H9 (cell line): ENCODE data around the gene SPEM3. TPM values are rescaled to one million over a fixed set of nuclear protein-coding genes. Genes with fewer than 3 reads are reported as not detected.

Experiments
- DNase-seq: peaks from one replicate; pipeline ENCODE4 v3.0.0-alpha.2; 2017
- H2AFZ ChIP-seq: one replicate; pipeline ENCODE4 v1.6.1; 2013; ENCODE audit warnings: mild to moderate bottlenecking, low read length, control low read depth, moderate library complexity
- H2AK5ac ChIP-seq: 2 replicates; pipeline ENCODE4 v1.6.1; 2013; ENCODE audit warnings: low read length, control low read depth, mixed read lengths; ENCODE audit not compliant: insufficient read length
- H2BK120ac ChIP-seq: one replicate; pipeline ENCODE4 v1.6.1; 2013; ENCODE audit warnings: low read depth, mild to moderate bottlenecking, low read length, control low read depth, inconsistent platforms; ENCODE audit not compliant: poor library complexity, severe bottlenecking
- H2BK12ac ChIP-seq: 2 replicates; pipeline ENCODE4 v1.6.1; 2013; ENCODE audit warnings: low read length, control low read depth, mixed read lengths, low read depth; ENCODE audit not compliant: insufficient read length
- H2BK15ac ChIP-seq: 2 replicates; pipeline ENCODE4 v1.6.1; 2013; ENCODE audit warnings: low read depth, low read length, control low read depth
- H2BK20ac ChIP-seq: one replicate; pipeline ENCODE4 v1.6.1; 2013; ENCODE audit warnings: low read depth, mild to moderate bottlenecking, low read length, control low read depth, inconsistent platforms; ENCODE audit not compliant: poor library complexity, severe bottlenecking
- H2BK5ac ChIP-seq: 2 replicates; pipeline ENCODE4 v1.6.1; 2013; ENCODE audit warnings: low read length, control low read depth, mixed read lengths; ENCODE audit not compliant: insufficient read length
- H3K14ac ChIP-seq: 2 replicates; pipeline ENCODE4 v1.6.1; 2013; ENCODE audit warnings: low read length, control low read depth; ENCODE audit not compliant: insufficient read depth
- H3K18ac ChIP-seq: 2 replicates; pipeline ENCODE4 v1.6.1; 2013; ENCODE audit warnings: low read depth, mild to moderate bottlenecking, mixed read lengths, low read length, control low read depth; ENCODE audit not compliant: insufficient read length
- H3K23ac ChIP-seq: 2 replicates; pipeline ENCODE4 v1.6.1; 2013; ENCODE audit warnings: low read length, control low read depth, mixed read lengths, low read depth; ENCODE audit not compliant: insufficient read length
- H3K23me2 ChIP-seq: 2 replicates; pipeline ENCODE4 v1.6.1; 2013; ENCODE audit warnings: low read depth, mild to moderate bottlenecking, mixed read lengths, low read length, control low read depth; ENCODE audit not compliant: insufficient read length, poor library complexity, severe bottlenecking
- H3K27ac ChIP-seq: 2 replicates; pipeline ENCODE4 v1.5.1; 2013; ENCODE audit warnings: low read length, control low read depth, mixed read lengths, low read depth; ENCODE audit not compliant: insufficient read length
- H3K27me3 ChIP-seq: 2 replicates; pipeline ENCODE4 v1.6.1; 2013; ENCODE audit warnings: low read length, control low read depth, inconsistent platforms; ENCODE audit not compliant: insufficient read depth
- H3K4ac ChIP-seq: 2 replicates; pipeline ENCODE4 v1.6.1; 2013; ENCODE audit warnings: low read depth, mild to moderate bottlenecking, control low read depth, inconsistent platforms, low read length, moderate library complexity
- H3K4me1 ChIP-seq: 2 replicates; pipeline ENCODE4 v1.6.1; 2013; ENCODE audit warnings: low read length, control low read depth, inconsistent platforms; ENCODE audit not compliant: insufficient read depth
- H3K4me2 ChIP-seq: 2 replicates; pipeline ENCODE4 v1.6.1; 2013; ENCODE audit warnings: low read length, control low read depth, mixed read lengths; ENCODE audit not compliant: insufficient read length, insufficient read depth
- H3K56ac ChIP-seq: 2 replicates; pipeline ENCODE4 v1.6.1; 2013; ENCODE audit warnings: low read depth, mild to moderate bottlenecking, mixed read lengths, low read length, control low read depth; ENCODE audit not compliant: insufficient read length
- H3K79me1 ChIP-seq: 2 replicates; pipeline ENCODE4 v1.6.1; 2013; ENCODE audit warnings: low read depth, mild to moderate bottlenecking, moderate library complexity, low read length, control low read depth, inconsistent platforms; ENCODE audit not compliant: insufficient read depth, poor library complexity, severe bottlenecking
- H3K79me2 ChIP-seq: 2 replicates; pipeline ENCODE4 v1.6.1; 2013; ENCODE audit warnings: low read length, control low read depth, inconsistent platforms; ENCODE audit not compliant: insufficient read depth
- H3K9ac ChIP-seq: 2 replicates; pipeline ENCODE4 v1.6.1; 2013; ENCODE audit warnings: low read length, control low read depth, mixed read lengths; ENCODE audit not compliant: insufficient read length; ENCODE audit errors: extremely low read depth
- H3K9me3 ChIP-seq: one replicate; pipeline ENCODE4 v1.6.1; 2013; ENCODE audit warnings: low read depth, low read length, inconsistent platforms; ENCODE audit not compliant: control insufficient read depth
- H3T11ph ChIP-seq: one replicate; pipeline ENCODE4 v1.6.1; 2013; ENCODE audit warnings: mild to moderate bottlenecking, low read length, control low read depth, inconsistent platforms
- H4K20me1 ChIP-seq: one replicate; pipeline ENCODE4 v1.6.1; 2013; ENCODE audit not compliant: control insufficient read depth, insufficient read length, insufficient read depth
- H4K5ac ChIP-seq: 2 replicates; pipeline ENCODE4 v1.6.1; 2013; ENCODE audit warnings: low read depth, mild to moderate bottlenecking, mixed read lengths, low read length, control low read depth; ENCODE audit not compliant: insufficient read length
- H4K8ac ChIP-seq: replicated peaks from 2 replicates; pipeline ENCODE4 v1.6.1; 2013; ENCODE audit warnings: low read length, control low read depth, mixed read lengths, low read depth; ENCODE audit not compliant: insufficient read length
- H4K91ac ChIP-seq: 2 replicates; pipeline ENCODE4 v1.6.1; 2013; ENCODE audit warnings: low read depth, mild to moderate bottlenecking, moderate library complexity, mixed read lengths, low read length, control low read depth; ENCODE audit not compliant: insufficient read length
- H3K27ac Mint-ChIP-seq, 3 experiments: 2 replicates in 2 of 3; 3 replicates in 1 of 3; pipeline ENCODE4 v1.8.0; 2020 to 2021; ENCODE audit warnings: mixed read lengths in 3 of 3, mild to moderate bottlenecking in 1 of 3, moderate library complexity in 1 of 3
- H3K27me3 Mint-ChIP-seq: 2 replicates; pipeline ENCODE4 v1.8.0; 2021; ENCODE audit warnings: low read depth, mild to moderate bottlenecking, moderate library complexity, mixed read lengths
- H3K36me3 Mint-ChIP-seq, 3 experiments: 2 replicates in 2 of 3; 3 replicates in 1 of 3; pipeline ENCODE4 v1.8.0; 2020 to 2021; ENCODE audit warnings: low read depth in 3 of 3, mixed read lengths in 3 of 3; ENCODE audit not compliant: insufficient read depth in 1 of 3
- H3K4me1 Mint-ChIP-seq, 2 experiments: 2 replicates each; pipeline ENCODE4 v1.8.0; 2020; ENCODE audit warnings: mixed read lengths in 2 of 2
- H3K4me3 Mint-ChIP-seq, 2 experiments: 2 replicates in 1 of 2; 3 replicates in 1 of 2; pipeline ENCODE4 v1.8.0; 2020 to 2021; ENCODE audit warnings: mild to moderate bottlenecking in 2 of 2, mixed read lengths in 2 of 2, moderate library complexity in 1 of 2
- H3K9me3 Mint-ChIP-seq, 2 experiments: 2 replicates in 1 of 2; 3 replicates in 1 of 2; pipeline ENCODE4 v1.8.0; 2020; ENCODE audit warnings: mild to moderate bottlenecking in 2 of 2, mixed read lengths in 2 of 2, moderate library complexity in 1 of 2
- CTCF ChIP-seq: fragments of 200-600 bp; sonication (generic); conservative IDR thresholded peaks from 3 replicates; pipeline ENCODE4 v1.8.0; 2021; ENCODE audit warnings: antibody characterized with exemption, mild to moderate bottlenecking
- WGBS: extraction: QIAGEN DNeasy Blood & Tissue Kit; methylation state at CpG from one replicate; pipeline ENCODE4 v1.1.7; 2013; ENCODE audit warnings: missing lambda C conversion rate, low lambda C conversion rate, mixed read lengths; ENCODE audit not compliant: insufficient read length; ENCODE audit errors: extremely low coverage; 5-methylcytosine and 5-hydroxymethylcytosine counted together
- total RNA-seq: library from RNA; stranded (reverse); gene quantifications from 2 replicates; pipeline ENCODE4 v1.2.1, GENCODE V29; 2021

SPEM3 gene
- total RNA-seq, 1 experiment from 2014 or later: not detected

GRCh38 chr17:7411427-7411750 lies 17.3 kb upstream of the SPEM3 start:
- H3K9me3 ChIP-seq: no peaks in the 10 kb centered on the region
- peaks cover 9 to 29% of the 10 kb centered on the region in 2 experiments for H3K4me1 Mint-ChIP-seq
- H3K4me2 ChIP-seq: no peak overlapping the region
- peaks cover 20 to 55% (median 41%) of the 10 kb centered on the region in 3 experiments for H3K36me3 Mint-ChIP-seq
- no peak overlapping the region for H3K14ac ChIP-seq
- no peak overlapping the region for H3K4ac ChIP-seq
- no peak overlapping the region for H2AFZ ChIP-seq
- H3K27ac ChIP-seq: no peak overlapping the region
- H4K20me1 ChIP-seq: no peaks in the 10 kb centered on the region
- H2BK15ac ChIP-seq: no peak overlapping the region
- no peak overlapping the region for H3K56ac ChIP-seq
- no peak overlapping the region for H2BK120ac ChIP-seq
- no peak overlapping the region for H3K18ac ChIP-seq
- no peak overlapping the region for H2BK5ac ChIP-seq
- no peak overlapping the region for H4K5ac ChIP-seq
- H3K4me1 ChIP-seq: no peaks in the 10 kb centered on the region; the same call in 1 of the 2 replicates
- H3K27me3 Mint-ChIP-seq: no peaks in the 10 kb centered on the region
- H2BK20ac ChIP-seq: no peak overlapping the region
- H4K8ac ChIP-seq: no peak overlapping the region
- H3K79me1 ChIP-seq: no peaks in the 10 kb centered on the region
- no peak overlapping the region for H3K4me3 Mint-ChIP-seq
- DNase-seq: no peak
- no peak overlapping the region for H4K91ac ChIP-seq
- WGBS: no CpG with 5 or more reads among the region's 8 CpGs
- no peak overlapping the region for H3K23ac ChIP-seq
- no peaks in the 10 kb centered on the region for H3K79me2 ChIP-seq
- no peak overlapping the region for H3K9ac ChIP-seq
- no peak for TF ChIP-seq CTCF
- no peaks in the 10 kb centered on the region for H3K23me2 ChIP-seq
- H2AK5ac ChIP-seq: no peak overlapping the region
- peaks cover 0 to 2% of the 10 kb centered on the region in 2 experiments; a peak in 1 of 5 replicates for H3K9me3 Mint-ChIP-seq
- H2BK12ac ChIP-seq: no peak overlapping the region
- no peak overlapping the region for H3T11ph ChIP-seq
- no peak overlapping the region for H3K27ac Mint-ChIP-seq
- H3K27me3 ChIP-seq: no peaks in the 10 kb centered on the region
